SW480 (cell line): ENCODE data around the gene COBLL1.
"Not testable (repeated sequence)": the region's sequence is repeated elsewhere in the genome, so short reads cannot be mapped to it uniquely, and the experiment has no call there.

Source experiments
- DNase-seq: peaks from one replicate; pipeline ENCODE4 v3.0.0-alpha.2; 2016; ENCODE audit warnings: low spot score

The COBLL1 gene

GRCh38 chr2:164786787-164787186, 54.8 kb downstream of the COBLL1 start:
- DNase-seq: no peak

DNA sequence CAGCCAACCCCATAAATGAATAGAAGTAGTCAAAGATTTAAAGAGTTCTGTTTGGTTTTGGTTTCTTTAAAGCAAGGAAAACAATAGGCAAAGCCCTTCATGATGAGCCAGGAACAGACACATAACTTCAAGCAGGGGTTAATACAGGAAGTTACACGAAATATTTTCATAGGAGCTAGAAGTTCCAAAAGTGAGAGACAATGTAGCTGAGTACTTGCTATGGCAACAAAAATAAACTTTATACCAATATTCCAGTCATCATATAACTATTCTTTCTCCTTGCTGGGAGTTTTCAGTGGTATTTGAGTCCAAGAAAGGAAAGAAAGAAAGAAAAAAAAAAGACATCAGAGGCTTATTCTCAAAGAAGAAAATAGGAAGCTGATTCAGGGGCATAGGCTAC, 56.2 kb downstream of the COBLL1 start:
- no peak for DNase-seq

GRCh38 chr2:164784376-164784775, 57.2 kb downstream of the COBLL1 start:
- no peak for DNase-seq

DNA sequence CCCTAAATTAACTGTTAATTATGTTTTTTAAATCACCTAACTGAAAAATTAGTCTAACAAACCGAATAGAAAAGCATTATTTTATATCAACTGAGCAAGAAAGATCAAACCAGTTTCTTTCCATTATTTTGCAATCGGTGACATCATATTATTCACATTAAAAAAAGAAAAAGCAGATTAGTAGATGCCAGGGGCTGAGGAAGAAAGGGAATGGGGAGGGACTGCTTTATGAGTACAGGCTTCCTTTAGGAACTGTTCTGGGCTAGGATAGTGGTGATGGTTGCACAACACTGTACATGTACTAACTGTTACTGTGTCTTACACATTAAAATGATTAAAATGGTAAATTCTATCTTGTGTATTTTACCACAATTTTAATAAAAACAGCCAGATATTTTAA, 59.3 kb downstream of the COBLL1 start:
- DNase-seq: no peak

- no peak for DNase-seq
Observed at GRCh38 chr2:164781394-164781793, 60.2 kb downstream of the COBLL1 start.

- no peak for DNase-seq
Observed at GRCh38 chr2:164780611-164781178, 60.9 kb downstream of the COBLL1 start.

GRCh38 chr2:164779383-164780057, 62.1 kb downstream of the COBLL1 start:
- DNase-seq: no peak

DNA sequence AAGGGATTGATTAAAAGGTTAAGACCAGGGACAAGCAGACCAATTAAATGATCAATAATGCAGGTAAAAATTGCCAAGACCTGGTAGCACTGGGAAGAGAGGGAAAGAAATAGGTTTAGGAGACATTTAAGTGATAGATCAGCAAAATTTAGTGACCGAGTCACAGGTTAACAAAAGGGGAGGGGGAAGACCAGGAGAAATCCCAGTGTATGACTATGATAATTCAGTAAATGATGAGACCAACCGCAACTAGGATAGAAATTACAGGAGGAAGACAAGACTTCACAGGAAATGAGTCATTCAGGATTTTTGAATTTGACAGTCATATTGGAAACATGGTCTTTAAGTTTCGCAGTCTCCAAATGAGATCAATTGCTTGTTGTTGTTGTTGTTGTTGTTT, 62.9 kb downstream of the COBLL1 start:
- no peak for DNase-seq

- DNase-seq: no peak
Observed at GRCh38 chr2:164777847-164778461, 63.7 kb downstream of the COBLL1 start.

- DNase-seq: no peak
Observed at GRCh38 chr2:164773635-164774034, 68.0 kb downstream of the COBLL1 start.

DNA sequence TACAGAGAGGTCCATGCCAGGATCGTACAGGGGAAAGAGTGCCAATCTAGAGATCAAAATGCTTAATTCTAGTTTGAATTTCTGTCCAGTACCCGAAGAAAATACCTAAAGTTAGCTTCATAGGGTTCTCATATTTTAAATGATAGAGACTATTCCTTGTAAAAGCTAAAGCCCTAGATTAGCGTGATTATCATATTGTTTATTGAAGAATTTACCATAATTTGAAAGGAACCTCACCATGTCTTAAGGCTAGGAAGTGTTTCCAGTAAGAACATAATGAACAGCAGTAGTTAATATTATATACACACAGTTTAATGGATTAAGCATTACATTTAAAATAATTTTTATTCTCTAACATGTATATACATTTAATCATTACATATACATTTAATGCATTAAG, 68.5 kb downstream of the COBLL1 start:
- no peak for DNase-seq

DNA sequence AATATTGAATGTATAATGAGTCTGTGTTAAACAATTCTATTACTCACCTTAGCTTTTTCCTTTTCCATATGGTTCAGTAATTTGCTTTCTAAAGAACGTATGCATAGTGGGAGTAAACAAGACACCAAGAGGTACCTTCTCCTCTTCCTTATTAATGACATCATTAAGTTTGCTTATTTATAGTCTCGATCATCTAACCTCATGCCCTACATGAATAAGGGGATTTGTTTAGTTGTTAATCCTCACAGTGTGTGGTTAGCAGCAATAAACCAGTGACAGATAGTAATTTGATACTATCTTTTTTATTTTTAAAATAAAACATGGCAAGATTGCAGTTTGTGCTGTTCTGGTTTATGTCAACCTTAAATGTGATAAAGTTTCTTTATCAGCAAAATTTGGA, 69.7 kb downstream of the COBLL1 start:
- no peak for DNase-seq

- DNase-seq: no peak
Observed at GRCh38 chr2:164770421-164770916, 71.2 kb downstream of the COBLL1 start.

DNA sequence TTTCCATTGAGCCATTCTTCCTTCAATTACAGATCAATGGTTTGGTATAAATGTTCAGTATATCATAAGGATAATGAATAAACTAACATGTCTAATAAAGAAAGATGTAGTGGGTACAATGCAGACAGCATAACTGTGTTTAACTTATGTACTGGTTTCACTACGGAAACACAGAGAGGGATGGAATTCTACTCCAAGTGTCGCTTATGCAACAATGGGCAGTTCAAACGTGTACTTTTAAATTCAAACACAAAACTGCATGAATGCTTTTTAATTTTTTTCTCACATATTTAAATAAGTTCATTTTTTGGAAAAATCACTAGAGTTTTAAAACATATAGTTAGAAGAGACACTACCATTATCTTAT, 74.7 kb downstream of the COBLL1 start:
- no peak for DNase-seq

DNA sequence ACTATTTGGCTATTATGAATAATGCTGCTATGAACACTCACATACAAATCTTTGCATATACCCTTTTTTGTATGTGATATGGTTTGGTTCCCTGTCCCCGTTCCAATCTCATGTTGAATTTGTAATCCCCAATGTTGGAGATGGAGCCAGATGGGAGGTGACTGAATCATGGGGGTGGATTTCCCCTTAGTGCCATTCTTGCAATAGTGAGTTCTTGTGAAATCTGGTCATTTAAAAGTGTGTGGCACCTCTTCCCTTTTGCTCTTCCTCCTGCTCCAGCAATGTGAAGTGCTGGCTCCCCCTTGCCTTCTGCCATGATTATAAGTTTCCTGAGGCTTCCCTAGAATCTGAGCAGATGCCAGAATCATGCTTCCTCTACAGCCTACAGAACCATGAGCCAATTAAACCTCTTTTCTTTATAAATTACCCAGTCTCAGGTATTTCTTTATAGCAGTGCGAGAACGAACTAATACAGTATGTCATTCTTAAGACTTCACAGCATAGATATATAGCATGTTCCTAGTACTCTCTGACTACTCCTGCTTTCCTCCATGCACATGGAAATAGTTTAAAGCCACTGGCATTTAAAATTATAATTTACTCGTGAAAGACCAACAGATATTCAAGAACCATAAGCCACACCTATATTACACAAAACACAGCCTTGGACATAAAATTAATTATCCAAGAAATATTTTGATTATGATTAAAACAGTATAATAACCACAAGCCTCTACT, 75.2 kb downstream of the COBLL1 start:
- no peak for DNase-seq

DNA sequence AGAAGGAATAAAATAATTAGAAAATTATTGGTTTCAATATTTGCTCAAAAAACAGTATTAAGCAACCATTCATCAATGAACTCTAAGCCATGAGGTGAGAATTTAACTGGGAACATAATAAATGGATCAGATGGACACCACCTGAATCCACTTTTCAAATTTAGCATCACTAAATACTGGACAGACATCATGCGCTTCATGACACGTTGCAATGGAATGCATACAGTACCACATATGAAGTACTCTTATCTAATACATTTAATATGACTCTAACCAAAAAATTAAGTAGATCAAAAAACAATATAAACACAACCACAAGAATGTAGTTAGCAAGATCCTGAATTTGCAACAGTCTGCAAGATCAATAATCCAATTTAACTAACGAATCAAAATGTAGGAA, 76.6 kb downstream of the COBLL1 start:
- no peak for DNase-seq

- no peak for DNase-seq
Observed at GRCh38 chr2:164764474-164764873, 77.1 kb downstream of the COBLL1 start.

DNA sequence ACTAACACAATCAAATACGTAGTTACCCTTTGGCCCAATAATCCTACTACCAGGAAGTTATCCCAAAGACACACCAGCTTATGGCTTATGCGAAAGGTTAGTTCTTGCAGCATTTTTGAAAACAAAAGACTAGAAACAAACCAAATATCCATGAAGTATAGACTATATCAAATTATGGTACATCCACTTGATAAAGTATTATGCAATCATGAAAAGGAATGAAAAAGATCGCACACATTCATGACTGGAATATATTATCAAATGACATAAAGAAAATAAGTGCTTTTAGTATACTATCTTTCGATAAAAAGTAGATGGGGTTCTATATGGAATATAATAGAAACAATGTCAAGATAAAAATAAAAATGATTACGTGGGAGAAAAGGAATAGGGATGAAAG, 78.2 kb downstream of the COBLL1 start:
- DNase-seq: no peak

DNA sequence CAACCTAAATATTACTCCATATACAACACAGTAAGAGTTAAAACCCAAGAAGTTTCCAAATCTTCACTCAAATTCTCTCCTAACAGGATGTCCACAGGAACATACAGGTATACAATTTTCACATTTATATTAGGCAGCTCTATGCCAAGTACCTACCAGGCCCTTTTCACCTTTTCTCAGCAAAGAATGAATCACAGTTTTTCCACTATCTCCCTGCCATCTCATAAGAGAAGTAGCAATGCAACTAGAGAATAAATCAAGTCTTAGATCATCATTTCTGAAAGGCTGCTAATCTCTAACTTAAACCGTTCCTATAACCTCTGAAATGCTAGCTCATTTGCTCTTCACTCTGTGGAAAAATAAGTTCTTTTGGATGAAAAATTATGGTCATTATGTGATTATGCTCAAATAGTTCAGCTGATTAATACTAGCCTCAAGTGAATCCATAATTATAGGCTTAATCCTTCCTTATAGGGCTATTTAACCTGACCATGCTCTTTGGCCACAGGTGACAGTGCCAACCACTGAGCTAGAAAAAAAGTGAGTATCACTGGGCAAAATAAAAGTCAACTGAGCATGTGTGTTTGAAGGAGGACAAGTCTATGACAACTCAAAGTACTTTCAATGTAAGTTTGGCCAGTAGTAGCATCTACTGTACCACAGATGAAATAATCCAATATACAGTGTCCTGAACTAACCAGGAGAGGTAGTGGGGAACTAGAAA, 79.7 kb downstream of the COBLL1 start:
- no peak for DNase-seq

- not testable (repeated sequence) for DNase-seq
Observed at GRCh38 chr2:164761201-164761600, 80.4 kb downstream of the COBLL1 start.

GRCh38 chr2:164760179-164760578, 81.4 kb downstream of the COBLL1 start:
- no peak for DNase-seq
